Central memory CD4-positive, alpha-beta T cell (primary cell): ENCODE results near the gene ZNF622.
A peak's percentile ranks its signal among the peaks of the same experiment; 100 is the strongest.
"Not testable (repeated sequence)": the region's sequence is repeated elsewhere in the genome, so short reads cannot be mapped to it uniquely, and the experiment has no call there.

ENCODE experiments used
- DNase-seq: peaks from one replicate; pipeline ENCODE4 v3.0.0; 2022

Gene ZNF622

DNA sequence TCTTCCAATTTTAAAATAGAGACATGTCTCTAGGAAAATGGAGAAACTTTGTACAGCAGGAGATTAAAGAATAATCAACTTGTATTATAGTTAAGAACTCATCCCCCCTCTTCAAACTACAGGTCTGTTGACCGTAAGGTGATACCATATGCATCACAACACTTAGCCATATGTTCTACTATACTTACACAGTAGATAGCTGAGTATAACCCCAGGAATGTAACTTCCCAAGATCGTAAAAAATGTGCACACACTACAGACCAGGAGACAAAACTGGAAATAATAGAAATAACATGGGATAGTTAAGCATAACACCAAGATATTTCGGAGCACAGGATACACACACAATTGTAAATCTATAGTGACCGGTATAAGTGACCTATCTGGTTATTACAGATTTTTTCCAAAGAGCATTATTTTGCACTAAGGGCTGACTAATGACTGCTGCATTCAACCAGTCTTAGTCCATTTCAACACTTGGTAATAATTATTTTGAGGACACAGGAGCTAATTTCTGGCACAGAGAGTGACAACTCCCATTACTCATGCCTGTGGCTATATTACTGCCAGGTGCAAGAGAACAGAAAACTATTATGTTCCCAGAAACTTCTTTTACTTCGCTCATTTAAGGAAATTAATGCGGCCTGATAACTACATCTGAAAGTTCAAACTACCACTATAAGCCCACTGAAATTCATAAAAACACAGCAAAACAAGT, 15.4 kb upstream of the ZNF622 start:
- no peak for DNase-seq

DNA sequence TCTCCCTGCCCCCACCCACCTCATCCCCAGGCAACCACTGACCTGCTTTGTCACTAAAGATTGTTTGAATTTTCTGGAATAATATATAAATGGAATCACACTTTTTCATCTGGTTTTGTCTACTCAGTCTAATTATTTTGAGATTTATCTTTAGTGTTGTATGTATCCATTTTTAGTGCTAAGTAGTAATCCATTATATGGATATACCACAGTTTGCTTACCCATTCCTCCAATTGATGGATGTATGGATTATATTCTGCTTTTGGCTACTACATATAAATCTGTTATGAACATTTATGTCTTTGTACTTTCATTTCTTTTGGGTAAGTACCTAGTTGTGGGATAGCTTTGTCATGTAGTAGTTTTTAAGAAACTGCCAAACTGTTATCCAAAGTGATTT, 14.5 kb upstream of the ZNF622 start:
- no peak for DNase-seq

DNA sequence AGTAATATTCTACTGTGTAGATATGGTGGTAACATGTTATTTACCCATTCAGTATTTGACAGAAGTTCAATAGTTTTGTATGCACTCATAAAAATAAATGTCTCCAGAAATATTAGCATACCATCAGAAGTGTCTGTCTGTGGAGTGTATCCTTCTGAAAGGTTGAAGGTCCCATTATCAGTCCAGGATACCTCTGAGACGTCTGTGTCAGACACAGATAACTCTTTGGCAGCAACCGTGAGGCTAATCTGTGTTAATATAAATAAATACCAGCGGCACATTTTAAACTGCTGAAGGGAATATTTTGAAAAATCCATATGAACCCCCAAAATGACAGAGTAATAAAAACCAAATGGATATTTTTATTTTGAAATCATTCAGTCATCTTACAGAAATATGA, 11.9 kb upstream of the ZNF622 start:
- DNase-seq = no peak

DNA sequence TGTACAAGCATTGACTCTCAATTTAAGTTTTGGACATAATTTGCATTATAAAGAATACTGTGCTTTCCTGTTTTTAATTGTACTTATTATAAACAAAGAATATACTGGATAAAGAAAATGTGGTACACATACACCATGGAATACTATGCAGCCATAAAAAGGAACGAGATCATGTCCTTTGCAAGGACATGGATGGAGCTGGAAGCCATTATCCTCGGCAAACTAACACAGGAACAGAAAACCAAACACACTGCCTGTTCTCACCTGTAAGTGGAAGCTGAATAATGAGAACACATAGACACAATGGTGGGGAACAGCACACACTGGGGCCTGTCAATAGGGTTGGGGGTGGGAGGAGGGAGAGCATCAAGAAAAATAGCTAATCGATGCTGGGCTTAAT, 10.8 kb upstream of the ZNF622 start:
- not testable (repeated sequence) for DNase-seq

DNA sequence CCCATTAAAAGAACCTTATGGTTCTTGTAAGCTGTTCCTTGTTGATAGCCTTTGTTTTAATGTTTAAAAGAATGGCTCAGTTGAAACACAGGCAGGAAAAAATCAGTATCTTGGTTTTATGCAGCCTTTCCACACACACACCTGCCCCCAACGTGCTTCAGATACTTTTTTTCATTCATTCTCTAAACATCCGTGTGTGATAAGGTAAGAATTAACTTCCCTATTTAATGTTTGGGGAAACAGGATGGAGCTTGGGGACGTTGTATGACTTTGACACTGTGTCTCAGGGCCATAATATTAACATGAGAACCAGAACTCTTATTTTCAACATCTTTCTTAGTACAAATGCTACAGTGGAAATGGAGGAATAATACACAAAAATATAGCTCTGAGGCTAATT, 5.8 kb upstream of the ZNF622 start:
- DNase-seq = no peak

DNA sequence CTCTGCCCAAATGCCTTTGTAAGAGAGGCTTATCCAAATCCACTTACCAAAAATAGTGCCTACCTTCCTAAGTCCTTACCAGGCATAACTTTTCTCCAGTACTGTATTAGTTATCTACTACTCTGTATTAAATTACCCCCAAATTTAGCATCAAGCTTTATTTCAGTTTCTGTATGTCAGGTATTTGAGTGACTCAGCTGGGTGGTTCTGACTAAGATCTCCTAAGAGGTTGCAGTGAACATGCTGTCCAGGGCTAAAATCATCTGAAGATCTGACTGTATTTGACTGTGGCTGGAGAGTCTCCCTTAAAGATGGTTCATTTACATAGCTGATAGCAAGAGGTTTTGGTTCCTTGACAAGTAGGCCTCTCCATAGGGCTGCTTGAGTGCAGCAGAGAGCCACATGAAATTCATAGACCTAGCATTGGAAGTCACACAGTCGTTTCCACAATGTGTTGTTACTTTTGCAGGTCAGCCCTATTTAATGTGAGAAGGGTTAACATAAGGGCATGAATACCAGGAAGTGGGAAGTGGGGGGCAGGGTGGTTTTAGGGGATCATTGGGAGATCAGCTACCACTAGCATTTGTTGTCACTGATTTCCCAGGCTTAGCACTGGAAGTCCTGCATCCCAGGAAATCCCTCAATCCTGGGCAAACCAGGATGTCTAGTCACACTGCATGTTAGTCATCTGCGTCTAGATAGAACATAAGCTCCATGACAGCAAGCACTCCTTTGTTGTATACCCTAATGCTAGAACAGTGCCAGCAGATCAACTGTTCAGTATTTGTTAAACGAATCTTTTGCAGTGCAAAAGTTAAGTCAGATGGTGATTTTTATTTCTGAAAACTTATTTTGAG, 2.0 kb upstream of the ZNF622 start:
- no peak for DNase-seq

DNA sequence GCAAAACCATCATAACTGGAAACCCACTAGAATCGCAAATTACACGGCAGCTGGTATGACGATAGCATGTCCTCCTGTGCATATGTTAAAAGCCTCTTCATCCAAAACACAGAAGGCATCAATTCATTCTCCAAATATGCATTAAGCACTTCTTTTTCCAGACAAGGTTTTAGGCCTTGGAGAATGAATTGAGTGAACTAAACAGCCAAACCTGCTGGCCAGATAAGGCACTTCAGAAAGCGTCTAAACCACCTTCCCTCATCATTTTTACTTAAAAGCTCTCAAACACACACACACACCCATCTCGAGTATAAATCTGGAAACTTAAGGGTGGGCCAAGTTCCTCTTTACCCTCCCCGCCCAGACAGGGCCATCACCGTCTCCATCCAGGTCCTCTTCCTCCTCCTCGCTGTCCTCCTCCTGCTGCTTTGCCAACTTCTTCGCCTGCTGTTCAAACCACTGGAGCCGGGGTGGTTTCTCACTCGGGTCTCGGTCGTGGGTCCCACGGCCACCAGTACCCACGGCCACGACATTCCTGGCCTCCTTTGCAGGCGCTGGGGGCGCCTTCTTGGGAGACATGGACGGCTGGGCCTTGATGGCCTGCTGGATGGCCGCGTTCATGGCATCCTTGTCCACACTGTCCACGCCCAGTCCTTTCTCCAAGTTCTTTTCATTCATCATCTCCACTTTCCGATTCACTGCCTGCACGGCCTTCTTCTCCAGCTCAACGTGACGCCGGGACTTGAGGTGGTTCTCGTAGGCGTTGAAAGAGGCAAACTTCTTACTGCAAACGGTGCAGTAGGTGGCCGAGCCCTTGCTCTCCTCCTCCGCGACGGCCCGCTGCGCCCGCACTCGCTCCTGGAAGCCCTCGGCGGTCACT, 696 bp downstream of the ZNF622 start:
- no peak for DNase-seq

DNA sequence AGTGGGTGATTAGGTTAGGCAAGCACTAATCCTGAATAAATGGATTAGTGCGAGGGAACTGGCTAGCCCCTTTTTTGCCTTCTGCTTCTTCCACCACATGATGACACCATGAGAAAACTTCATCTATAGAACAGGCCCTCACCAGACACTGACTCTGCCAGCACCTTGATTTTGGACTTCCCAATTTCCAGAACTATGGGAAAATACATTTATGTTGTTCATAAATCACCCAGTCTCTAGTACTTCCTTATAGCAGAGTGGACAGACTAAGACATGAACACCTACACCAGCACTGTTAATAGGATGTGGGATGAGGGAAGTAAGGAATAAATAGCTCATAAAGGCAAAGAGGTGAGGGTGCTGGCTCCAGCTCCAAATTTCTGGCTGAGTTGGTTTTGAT, 1.4 kb downstream of the ZNF622 start:
- DNase-seq = no peak

DNA sequence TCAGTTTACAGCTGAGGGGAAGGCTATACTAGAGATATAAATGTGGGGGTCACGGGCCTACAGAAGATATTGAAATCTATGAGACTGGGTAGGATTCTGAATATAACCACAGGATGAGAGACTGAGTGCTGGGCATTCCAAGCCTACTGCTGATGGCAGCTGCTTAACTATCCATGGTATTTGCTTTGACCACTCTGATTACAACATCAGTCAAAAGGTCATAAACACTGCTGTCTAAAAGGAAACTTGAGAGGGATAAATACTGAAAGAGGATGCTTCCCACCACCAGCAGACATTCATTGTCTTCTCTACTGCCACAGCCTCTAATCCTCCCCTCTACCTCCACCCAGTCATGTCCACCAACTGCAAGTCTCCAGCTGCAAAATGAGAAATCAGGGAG, 3.8 kb downstream of the ZNF622 start:
- DNase-seq = no peak

DNA sequence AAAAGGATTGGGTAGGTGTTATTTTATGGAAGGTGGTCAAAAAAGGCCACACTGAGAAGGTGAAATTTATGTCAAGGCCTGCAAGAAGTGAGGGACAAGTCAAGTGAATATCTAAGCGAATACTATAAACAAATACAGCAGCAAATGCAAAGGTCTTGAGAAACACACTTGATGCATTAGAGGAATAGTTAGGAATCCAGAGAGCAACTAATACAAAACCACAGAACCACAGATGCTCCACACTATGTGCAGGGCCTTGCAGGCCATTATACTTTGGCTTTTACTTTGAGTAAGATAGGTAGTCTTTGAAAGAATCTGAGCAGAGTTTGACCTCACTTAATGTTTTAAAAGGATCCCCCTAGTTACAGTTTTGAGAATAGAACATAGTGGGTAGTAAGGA, 4.6 kb downstream of the ZNF622 start:
- no peak for DNase-seq

DNA sequence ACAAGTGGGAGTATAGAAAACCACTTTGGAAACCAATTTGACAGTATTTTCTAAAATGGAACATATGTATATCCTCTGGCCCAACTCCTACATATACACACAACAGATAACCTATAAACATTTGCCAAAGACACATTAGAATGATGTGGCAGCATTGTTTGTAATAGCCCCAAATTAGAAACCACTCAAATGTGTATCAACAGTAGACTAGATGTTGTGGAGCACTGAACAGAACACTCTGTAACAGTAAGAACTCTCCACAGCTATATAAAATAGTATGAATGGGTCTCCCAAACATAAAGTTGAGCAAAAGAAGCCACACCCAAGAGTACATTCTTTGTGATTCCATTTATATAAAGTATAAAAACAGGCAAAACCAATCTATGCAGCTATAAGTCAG, 6.1 kb downstream of the ZNF622 start:
- DNase-seq = no peak

DNA sequence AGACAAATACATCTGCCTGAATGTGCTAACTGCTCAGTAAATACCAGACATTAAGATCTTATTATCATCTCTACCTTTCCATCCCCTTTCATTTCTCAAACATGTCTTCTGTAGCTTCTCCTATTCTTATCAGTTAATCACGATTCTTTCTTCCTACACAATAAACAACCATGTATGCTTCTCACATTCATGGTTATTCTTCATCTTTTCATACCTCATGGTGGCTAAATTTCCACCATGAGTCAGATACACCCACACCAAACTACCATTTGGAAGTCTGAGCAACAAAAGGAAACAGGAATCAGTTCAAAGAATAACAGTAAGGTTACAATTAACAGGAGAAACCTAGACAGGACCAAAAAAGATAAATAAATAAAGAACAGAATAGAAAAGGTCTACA, 7.7 kb downstream of the ZNF622 start:
- DNase-seq = no peak

DNA sequence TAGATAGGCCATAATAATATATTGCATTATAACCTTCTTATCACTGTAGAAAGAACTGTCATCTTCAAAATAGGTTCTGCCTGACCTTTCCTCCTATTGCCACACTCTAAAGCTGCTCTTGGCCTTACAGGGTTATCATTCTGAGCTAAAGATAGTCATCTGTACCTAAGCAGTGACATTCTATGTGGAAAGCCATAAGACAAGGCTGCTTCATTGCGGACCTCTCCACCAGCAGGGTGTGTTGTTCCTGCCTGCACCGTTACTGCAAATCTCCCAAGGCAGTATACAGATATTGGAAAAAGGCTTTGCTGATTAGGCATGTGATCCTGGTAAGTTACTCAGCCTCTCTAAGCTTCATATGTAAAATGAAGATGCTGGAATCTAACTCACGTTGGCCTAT, 8.1 kb downstream of the ZNF622 start:
- no peak for DNase-seq

DNA sequence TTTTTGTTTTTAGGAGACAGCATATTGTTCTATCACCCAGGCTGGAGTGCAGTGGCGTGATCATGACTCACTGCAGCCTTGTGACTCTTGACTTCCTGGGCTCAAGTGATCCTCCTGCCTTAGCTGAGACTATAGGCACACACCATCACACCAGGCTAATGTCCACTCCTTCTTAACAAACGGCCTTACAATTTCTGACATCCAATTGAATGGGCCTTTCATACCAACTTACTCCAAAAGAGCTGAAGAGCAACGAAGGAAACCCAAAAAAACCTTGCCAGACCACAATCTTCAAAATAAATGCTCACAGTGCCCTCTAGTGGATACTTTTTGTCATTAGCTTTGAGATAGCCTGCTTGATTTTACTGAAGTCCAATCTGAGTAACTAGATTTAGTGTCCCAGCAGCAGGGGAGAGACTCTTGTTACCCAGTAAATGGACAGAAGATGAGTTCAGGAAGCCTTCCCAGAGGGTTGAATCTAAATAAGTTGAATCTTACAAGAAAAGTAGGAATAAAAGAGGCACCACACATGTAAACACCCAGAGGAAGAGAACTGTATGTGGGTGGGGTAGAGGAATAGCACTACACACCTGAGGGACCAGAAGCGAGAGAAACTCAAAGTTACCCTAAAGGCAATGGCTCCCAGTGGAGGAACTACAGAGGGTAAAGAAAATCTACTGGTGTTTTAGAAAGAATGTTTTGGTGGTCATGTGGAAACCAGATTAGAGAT, 9.3 kb downstream of the ZNF622 start:
- DNase-seq = peak; percentile 58

DNA sequence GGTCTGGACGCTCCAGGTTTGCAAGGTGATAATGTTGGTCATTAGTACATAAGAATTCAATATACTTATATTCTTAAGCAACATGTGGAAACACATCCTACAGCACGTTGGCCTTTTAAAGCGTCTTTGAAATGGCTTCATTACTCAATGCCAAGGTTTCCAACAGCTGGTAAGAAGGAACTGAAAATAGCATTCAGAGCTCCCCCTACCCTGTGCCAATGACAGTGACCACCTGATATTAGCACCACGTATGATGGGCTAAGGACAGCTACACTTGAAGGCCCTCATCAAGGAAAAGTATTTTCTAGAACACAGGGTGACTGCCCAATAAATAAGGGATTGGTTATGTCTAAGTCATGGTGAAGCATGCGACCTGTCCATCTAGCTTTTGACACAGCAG, 9.9 kb downstream of the ZNF622 start:
- no peak for DNase-seq

DNA sequence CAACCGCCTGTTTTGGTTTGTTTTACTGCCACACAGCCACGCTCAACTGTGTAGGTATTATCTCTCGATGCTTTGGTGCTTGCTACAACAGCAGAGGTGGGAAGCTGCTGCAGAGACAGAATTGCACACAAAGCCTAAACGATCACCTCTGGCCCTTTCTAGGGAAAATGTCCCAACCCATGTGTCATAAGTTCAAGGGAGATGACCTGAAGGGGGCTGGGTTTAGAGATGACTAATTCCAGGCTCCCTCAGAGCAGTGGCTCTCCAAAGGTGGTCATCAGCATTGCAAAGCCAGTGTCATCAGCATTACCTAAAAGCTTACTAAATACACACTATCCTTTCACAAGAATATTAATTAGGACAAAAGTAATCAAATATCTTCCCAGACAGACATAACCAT, 10.9 kb downstream of the ZNF622 start:
- no peak for DNase-seq

DNA sequence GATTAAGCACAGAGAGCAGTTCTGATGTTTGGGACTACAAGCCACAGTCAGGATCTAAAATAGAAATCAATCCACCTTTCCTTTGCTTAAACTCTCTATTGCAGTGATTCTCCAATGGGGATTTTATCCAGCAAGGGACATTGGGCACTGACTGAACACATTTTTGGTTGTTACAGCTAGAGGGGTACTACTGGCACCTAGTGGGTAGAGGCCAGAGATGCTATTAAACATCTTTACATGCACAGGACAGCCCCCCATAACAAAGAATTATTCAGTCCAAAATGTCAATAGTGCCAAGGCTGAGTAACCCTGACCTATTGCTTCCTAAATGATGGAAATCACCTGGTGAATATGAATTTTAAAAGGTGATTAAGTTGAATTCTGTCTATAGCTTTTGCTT, 12.0 kb downstream of the ZNF622 start:
- DNase-seq = no peak

DNA sequence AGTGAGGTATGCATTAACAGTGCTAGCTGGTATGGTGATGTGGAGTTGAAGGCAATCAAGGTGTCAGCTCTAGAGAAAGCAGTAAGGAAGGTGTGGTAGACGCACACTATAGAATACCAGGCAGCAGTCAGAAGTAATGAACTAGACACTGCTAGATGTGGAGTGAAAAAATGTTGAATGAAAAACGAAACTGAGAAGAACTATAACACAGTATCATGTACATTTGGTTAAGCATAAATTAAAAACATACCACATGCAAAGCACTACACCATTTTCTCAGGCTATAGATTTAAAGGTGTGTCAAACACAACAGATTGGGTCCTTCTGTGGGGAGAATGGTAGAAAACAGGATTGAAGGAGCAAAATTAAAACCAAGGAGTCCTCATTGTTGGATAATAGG, 15.4 kb downstream of the ZNF622 start:
- DNase-seq = no peak

DNA sequence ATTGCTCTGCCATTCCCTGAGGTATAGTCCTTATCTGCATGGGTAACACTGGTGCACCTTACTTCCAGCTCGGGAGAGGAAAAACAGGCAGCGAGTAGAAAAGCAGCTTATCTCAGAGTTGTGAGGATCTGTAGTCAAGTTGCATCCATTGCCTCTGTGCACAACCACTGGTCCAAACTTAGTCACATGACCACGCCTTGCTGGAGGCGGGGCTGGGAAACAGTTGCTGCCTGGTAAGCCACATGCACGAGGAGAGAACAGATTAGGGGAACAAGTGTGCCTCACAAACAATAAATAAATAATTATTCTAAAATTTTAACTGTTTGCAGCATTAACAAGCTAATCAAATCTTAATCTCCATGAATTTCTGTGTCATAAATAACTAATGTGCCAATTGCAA, 18.6 kb downstream of the ZNF622 start:
- DNase-seq = no peak

DNA sequence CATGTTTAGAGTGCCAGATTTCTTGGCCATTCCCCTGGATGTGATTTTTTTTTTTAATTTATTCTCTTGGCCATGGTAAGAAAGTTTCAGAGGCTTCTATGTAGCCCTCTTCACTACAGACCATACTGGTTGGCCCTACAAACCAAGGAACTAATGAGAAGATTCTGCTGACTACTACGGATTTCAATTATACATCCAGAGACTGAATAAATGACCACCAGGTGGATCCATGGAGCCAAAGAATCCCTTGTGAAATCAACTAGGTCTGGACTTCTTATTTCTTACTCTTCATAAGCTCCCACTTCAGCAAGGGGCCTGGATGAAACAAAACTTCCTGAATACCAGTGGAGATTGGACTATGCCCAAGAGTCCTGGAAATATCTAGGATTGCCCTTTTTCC, 27.6 kb downstream of the ZNF622 start:
- DNase-seq = no peak

DNA sequence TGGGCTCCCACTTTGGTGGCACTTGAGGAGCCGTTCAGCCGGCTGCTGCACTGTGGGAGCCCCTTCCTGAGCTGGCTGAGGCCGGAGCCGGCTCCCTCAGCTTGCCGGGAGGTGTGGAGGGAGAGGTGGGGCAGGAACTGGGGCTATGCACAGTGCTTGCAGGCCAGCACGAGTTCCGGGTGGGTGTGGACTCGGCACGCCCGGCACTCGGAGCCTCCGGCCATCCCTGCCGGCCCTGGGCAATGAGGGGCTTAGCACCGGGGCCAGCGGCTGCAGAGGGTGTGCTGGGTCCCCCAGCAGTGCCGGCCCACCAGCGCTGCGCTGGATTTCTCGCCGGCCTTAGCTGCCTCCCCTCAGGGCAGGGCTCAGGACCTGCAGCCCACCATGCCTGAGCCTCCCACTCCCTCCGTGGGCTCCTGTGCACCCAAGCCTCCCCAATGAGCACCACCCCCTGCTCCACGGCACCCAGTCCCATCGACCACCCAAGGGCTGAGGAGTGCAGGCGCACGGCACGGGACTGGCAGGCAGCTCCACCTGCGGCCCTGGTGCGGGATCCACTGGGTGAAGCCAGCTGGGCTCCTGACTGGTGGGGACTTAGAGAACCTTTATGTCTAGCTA, 29.4 kb downstream of the ZNF622 start:
- not testable (repeated sequence) for DNase-seq

DNA sequence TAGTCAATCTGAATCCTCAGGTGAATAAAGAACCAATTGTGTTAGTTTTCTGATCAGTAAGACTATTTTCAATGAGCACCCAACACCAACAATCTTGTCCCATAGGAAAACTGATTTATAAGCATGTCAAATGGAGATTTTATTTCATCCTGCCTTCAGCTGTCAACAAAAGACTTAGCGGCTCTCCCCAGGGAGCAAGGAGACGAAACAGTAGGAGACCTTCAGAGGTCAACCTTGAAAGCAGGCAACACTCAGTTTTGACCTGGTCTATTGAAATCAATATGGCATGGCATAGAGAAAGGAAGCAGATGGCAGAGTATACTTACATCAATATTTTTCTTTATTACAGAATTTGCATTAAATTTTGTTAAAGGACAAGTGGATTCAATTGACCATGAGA, 34.1 kb downstream of the ZNF622 start:
- DNase-seq = no peak
